Measurements from ENCODE around the gene ATP5PF. TPM values are rescaled to one million over a fixed set of nuclear protein-coding genes. Genes with fewer than 3 reads are reported as not detected.
A peak's percentile ranks its signal among the peaks of the same experiment; 100 is the strongest.

Gene ATP5PF
- total and polyA plus RNA-seq, 4 experiments from 2014 or later, result 56.6 to 419 (median 184) TPM

GRCh38 chr21:25760061-25760460, 25.4 kb upstream of the ATP5PF start:
- CTCF ChIA-PET (ENCODE audit: partially characterized antibody), result no interaction called here
- Histone ChIP-seq H3K4me3 (ENCODE audit: low read length in 2 of 2) (no peak overlapping the region), H3K27ac (ENCODE audit: low read depth, low read length) (no peak overlapping the region), H3K27me3 (ENCODE audit: insufficient read depth, low read length) (no peaks in the 10 kb centered on the region), H3K36me3 (ENCODE audit: insufficient read depth, low read length) (peaks cover 46% of the 10 kb centered on the region), H3K9me3 (ENCODE audit: control insufficient read depth in 1 of 2, low read length in 2 of 2) (no peaks in the 10 kb centered on the region), H3K4me1 (ENCODE audit: insufficient read depth, low read length) (peaks cover 11% of the 10 kb centered on the region)
- POLR2A ChIA-PET (ENCODE audit: partially characterized antibody), result no interaction called here
- intact Hi-C loops (cut with micrococcal nuclease), result no loop called here
- no peak for DNase-seq
- H3K27ac Mint-ChIP-seq, result peak overlapping the region in 2 of 7 donors; percentile 1 to 5
- H3K36me3 Mint-ChIP-seq, result peaks cover 57 to 81% of the 10 kb centered on the region in 2 donors
- no peaks in the 10 kb centered on the region for H3K27me3 Mint-ChIP-seq
- no peak overlapping the region for H3K4me3 Mint-ChIP-seq
- peaks cover 0 to 15% (median 14%) of the 10 kb centered on the region in 4 donors for H3K4me1 Mint-ChIP-seq
- no peaks in the 10 kb centered on the region for H3K9me3 Mint-ChIP-seq

- H3K9me3 ChIP-seq (ENCODE audit: control insufficient read depth in 1 of 2, low read length in 2 of 2), result no peaks in the 10 kb centered on the region
- no peaks in the 10 kb centered on the region for H3K27me3 Mint-ChIP-seq
- no peaks in the 10 kb centered on the region for H3K27me3 ChIP-seq (ENCODE audit: insufficient read depth, low read length)
- ChIA-PET POLR2A (ENCODE audit: partially characterized antibody) (interaction anchor here (1.1 kb wide), 1 partner anchor 13 kb away, joined by 4 read pairs; no protein-coding TSS in a partner anchor), CTCF (ENCODE audit: partially characterized antibody) (no interaction called here)
- DNase-seq, result no peak
- peaks cover 56 to 80% of the 10 kb centered on the region in 2 donors for H3K36me3 Mint-ChIP-seq
- H3K4me1 ChIP-seq (ENCODE audit: insufficient read depth, low read length), result peaks cover 11% of the 10 kb centered on the region
- peaks cover 43% of the 10 kb centered on the region for H3K36me3 ChIP-seq (ENCODE audit: insufficient read depth, low read length)
- H3K9me3 Mint-ChIP-seq, result no peaks in the 10 kb centered on the region
- H3K27ac Mint-ChIP-seq, result peak overlapping the region in 2 of 7 donors; percentile 27 to 36
- intact Hi-C loops (cut with micrococcal nuclease), result no loop called here
- no peak overlapping the region for H3K27ac ChIP-seq (ENCODE audit: low read depth, low read length)
- peaks cover 0 to 15% (median 14%) of the 10 kb centered on the region in 4 donors for H3K4me1 Mint-ChIP-seq
- H3K4me3 Mint-ChIP-seq, result no peak overlapping the region
- no peak overlapping the region for H3K4me3 ChIP-seq (ENCODE audit: low read length in 2 of 2)
Observed at GRCh38 chr21:25759573-25759972, 24.9 kb upstream of the ATP5PF start.

GRCh38 chr21:25757531-25757930, 22.8 kb upstream of the ATP5PF start:
- intact Hi-C loops (cut with micrococcal nuclease), result no loop called here
- no peak overlapping the region for H3K4me3 Mint-ChIP-seq
- Histone ChIP-seq H3K9me3 (ENCODE audit: control insufficient read depth in 1 of 2, low read length in 2 of 2) (no peaks in the 10 kb centered on the region), H3K4me3 (ENCODE audit: low read length in 2 of 2) (no peak overlapping the region), H3K4me1 (ENCODE audit: insufficient read depth, low read length) (peaks cover 11% of the 10 kb centered on the region), H3K27me3 (ENCODE audit: insufficient read depth, low read length) (no peaks in the 10 kb centered on the region), H3K36me3 (ENCODE audit: insufficient read depth, low read length) (peaks cover 41% of the 10 kb centered on the region), H3K27ac (ENCODE audit: low read depth, low read length) (no peak overlapping the region)
- CTCF ChIA-PET (ENCODE audit: partially characterized antibody), result no interaction called here
- peaks cover 58 to 77% of the 10 kb centered on the region in 2 donors for H3K36me3 Mint-ChIP-seq
- H3K27ac Mint-ChIP-seq, result peak overlapping the region in 1 of 7 donors; percentile 74
- no peaks in the 10 kb centered on the region for H3K27me3 Mint-ChIP-seq
- no peak for DNase-seq
- no peaks in the 10 kb centered on the region for H3K9me3 Mint-ChIP-seq
- POLR2A ChIA-PET (ENCODE audit: partially characterized antibody), result interaction anchor here (0.9 kb wide), 1 partner anchor 23 kb away, joined by 3 read pairs; the partner anchor contains the start of genes ATP5PF and GABPA
- peaks cover 0 to 15% (median 14%) of the 10 kb centered on the region in 4 donors for H3K4me1 Mint-ChIP-seq

GRCh38 chr21:25756190-25756932, 21.7 kb upstream of the ATP5PF start:
- intact Hi-C loops (cut with micrococcal nuclease), result no loop called here
- Mint-ChIP-seq H3K27ac (peak overlapping the region in 3 of 7 donors; percentile 58 to 91 (median 76)), H3K27me3 (no peaks in the 10 kb centered on the region), H3K36me3 (peaks cover 57 to 77% of the 10 kb centered on the region in 2 donors), H3K9me3 (no peaks in the 10 kb centered on the region), H3K4me1 (peaks cover 0 to 15% (median 14%) of the 10 kb centered on the region in 4 donors), H3K4me3 (peak overlapping the region in 7 of 8 donors; percentile 9 to 74 (median 57))
- Histone ChIP-seq H3K4me3 (ENCODE audit: low read length in 2 of 2) (no peak overlapping the region), H3K9me3 (ENCODE audit: control insufficient read depth in 1 of 2, low read length in 2 of 2) (no peaks in the 10 kb centered on the region), H3K36me3 (ENCODE audit: insufficient read depth, low read length) (peaks cover 47% of the 10 kb centered on the region), H3K4me1 (ENCODE audit: insufficient read depth, low read length) (peaks cover 11% of the 10 kb centered on the region), H3K27me3 (ENCODE audit: insufficient read depth, low read length) (no peaks in the 10 kb centered on the region), H3K27ac (ENCODE audit: low read depth, low read length) (no peak overlapping the region)
- DNase-seq, result no peak
- POLR2A ChIA-PET (ENCODE audit: partially characterized antibody), result no interaction called here
- CTCF ChIA-PET (ENCODE audit: partially characterized antibody), result no interaction called here

- intact Hi-C loops (cut with micrococcal nuclease), result no loop called here
- Mint-ChIP-seq H3K9me3 (no peaks in the 10 kb centered on the region), H3K27me3 (no peaks in the 10 kb centered on the region), H3K27ac (peak overlapping the region in 1 of 7 donors; percentile 9), H3K4me1 (peaks cover 3 to 19% (median 16%) of the 10 kb centered on the region in 4 donors), H3K4me3 (no peak overlapping the region), H3K36me3 (peaks cover 39 to 64% of the 10 kb centered on the region in 2 donors)
- peaks cover 11% of the 10 kb centered on the region for H3K4me1 ChIP-seq (ENCODE audit: insufficient read depth, low read length)
- no peak for DNase-seq
- H3K4me3 ChIP-seq (ENCODE audit: low read length in 2 of 2), result no peak overlapping the region
- ChIA-PET POLR2A (ENCODE audit: partially characterized antibody) (no interaction called here), CTCF (ENCODE audit: partially characterized antibody) (interaction anchor here (1.0 to 1.1 kb wide), 2 partner anchors 12 to 144 kb away, joined by 3 read pairs; no protein-coding TSS in a partner anchor)
- peaks cover 29% of the 10 kb centered on the region for H3K36me3 ChIP-seq (ENCODE audit: insufficient read depth, low read length)
- no peak overlapping the region for H3K27ac ChIP-seq (ENCODE audit: low read depth, low read length)
- H3K9me3 ChIP-seq (ENCODE audit: control insufficient read depth in 1 of 2, low read length in 2 of 2), result no peaks in the 10 kb centered on the region
- no peaks in the 10 kb centered on the region for H3K27me3 ChIP-seq (ENCODE audit: insufficient read depth, low read length)
Observed at GRCh38 chr21:25752416-25752815, 17.7 kb upstream of the ATP5PF start.

- H3K4me1 ChIP-seq (ENCODE audit: insufficient read depth, low read length), result no peaks in the 10 kb centered on the region
- H3K27me3 ChIP-seq (ENCODE audit: insufficient read depth, low read length), result no peaks in the 10 kb centered on the region
- H3K9me3 Mint-ChIP-seq, result no peaks in the 10 kb centered on the region
- peaks cover 32% of the 10 kb centered on the region for H3K36me3 ChIP-seq (ENCODE audit: insufficient read depth, low read length)
- peaks cover 36 to 55% of the 10 kb centered on the region in 2 donors for H3K36me3 Mint-ChIP-seq
- ChIA-PET POLR2A (ENCODE audit: partially characterized antibody) (interaction anchor here (0.9 kb wide), 1 partner anchor 14 kb away, joined by 3 read pairs; no protein-coding TSS in a partner anchor), CTCF (ENCODE audit: partially characterized antibody) (no interaction called here)
- H3K4me3 Mint-ChIP-seq, result peak overlapping the region in 1 of 8 donors; percentile 6
- H3K27me3 Mint-ChIP-seq, result no peaks in the 10 kb centered on the region
- H3K9me3 ChIP-seq (ENCODE audit: control insufficient read depth in 1 of 2, low read length in 2 of 2), result no peaks in the 10 kb centered on the region
- peak overlapping the region in 3 of 7 donors; percentile 8 to 82 (median 76) for H3K27ac Mint-ChIP-seq
- H3K27ac ChIP-seq (ENCODE audit: low read depth, low read length), result no peak overlapping the region
- no peak overlapping the region for H3K4me3 ChIP-seq (ENCODE audit: low read length in 2 of 2)
- H3K4me1 Mint-ChIP-seq, result peaks cover 2 to 4% (median 3%) of the 10 kb centered on the region in 4 donors
- intact Hi-C loops (cut with micrococcal nuclease), result no loop called here
- no peak for DNase-seq
Observed at GRCh38 chr21:25750085-25750484, 15.4 kb upstream of the ATP5PF start.

GRCh38 chr21:25744854-25745253, 10.2 kb upstream of the ATP5PF start:
- Histone ChIP-seq H3K36me3 (ENCODE audit: insufficient read depth, low read length) (peaks cover 16% of the 10 kb centered on the region), H3K9me3 (ENCODE audit: control insufficient read depth in 1 of 2, low read length in 2 of 2) (no peaks in the 10 kb centered on the region), H3K27me3 (ENCODE audit: insufficient read depth, low read length) (no peaks in the 10 kb centered on the region), H3K4me1 (ENCODE audit: insufficient read depth, low read length) (peaks cover 4% of the 10 kb centered on the region), H3K4me3 (ENCODE audit: low read length in 2 of 2) (no peak overlapping the region), H3K27ac (ENCODE audit: low read depth, low read length) (no peak overlapping the region)
- H3K4me3 Mint-ChIP-seq, result no peak overlapping the region
- ChIA-PET POLR2A (ENCODE audit: partially characterized antibody) (interaction anchor here (1.4 kb wide), 1 partner anchor 10 kb away, joined by 4 read pairs; the partner anchor contains the start of genes ATP5PF and GABPA), CTCF (ENCODE audit: partially characterized antibody) (interaction anchor here (1.5 kb wide), 1 partner anchor 10 kb away, joined by 4 read pairs; the partner anchor contains the start of genes ATP5PF and GABPA)
- H3K27ac Mint-ChIP-seq, result no peak overlapping the region
- peaks cover 20 to 43% of the 10 kb centered on the region in 2 donors for H3K36me3 Mint-ChIP-seq
- DNase-seq, result no peak
- H3K9me3 Mint-ChIP-seq, result no peaks in the 10 kb centered on the region
- H3K4me1 Mint-ChIP-seq, result peaks cover 7 to 18% (median 10%) of the 10 kb centered on the region in 4 donors
- no peaks in the 10 kb centered on the region for H3K27me3 Mint-ChIP-seq
- intact Hi-C loops (cut with micrococcal nuclease), result no loop called here

Measured in CD4-positive, alpha-beta memory T cell (primary cell).